Activated T-cell treated with anti-CD3 and anti-CD28 coated beads, Interleukin-2, amount 50 U/mL, for 1 hour (primary cell): Measurements from ENCODE around the gene ALK.

Experiments used
- DNase-seq: peaks from one replicate; pipeline ENCODE4 v3.0.0-alpha.2; 2020

ALK gene

GRCh38 chr2:29603341-29603740 is 318.0 kb downstream of the ALK start:
- no peak for DNase-seq

GRCh38 chr2:29601872-29602271 is 319.5 kb downstream of the ALK start:
- DNase-seq: no peak

- no peak for DNase-seq
Measured at GRCh38 chr2:29601321-29601720, 320.1 kb downstream of the ALK start.

- no peak for DNase-seq
Measured at GRCh38 chr2:29599946-29600345, 321.4 kb downstream of the ALK start.

GRCh38 chr2:29598978-29599377 is 322.4 kb downstream of the ALK start:
- DNase-seq: no peak

GRCh38 chr2:29597035-29597434 is 324.4 kb downstream of the ALK start:
- no peak for DNase-seq

- DNase-seq: no peak
Measured at GRCh38 chr2:29596584-29596983, 324.8 kb downstream of the ALK start.

- no peak for DNase-seq
Measured at GRCh38 chr2:29591600-29591999, 329.8 kb downstream of the ALK start.

GRCh38 chr2:29590211-29590610 is 331.2 kb downstream of the ALK start:
- DNase-seq: no peak

- DNase-seq: no peak
Measured at GRCh38 chr2:29589440-29590103, 331.8 kb downstream of the ALK start.

GRCh38 chr2:29587402-29588190 is 333.8 kb downstream of the ALK start:
- no peak for DNase-seq

GRCh38 chr2:29586919-29587318 is 334.5 kb downstream of the ALK start:
- DNase-seq: no peak

GRCh38 chr2:29583548-29584156 is 337.7 kb downstream of the ALK start:
- DNase-seq: no peak

GRCh38 chr2:29583104-29583503 is 338.3 kb downstream of the ALK start:
- no peak for DNase-seq

- DNase-seq: no peak
Measured at GRCh38 chr2:29582062-29582461, 339.3 kb downstream of the ALK start.

GRCh38 chr2:29580223-29580622 is 341.2 kb downstream of the ALK start:
- no peak for DNase-seq

GRCh38 chr2:29579495-29580169 is 341.8 kb downstream of the ALK start:
- DNase-seq: no peak

- DNase-seq: no peak
Measured at GRCh38 chr2:29578084-29578598, 343.2 kb downstream of the ALK start.

- DNase-seq: no peak
Measured at GRCh38 chr2:29576231-29576630, 345.2 kb downstream of the ALK start.

- no peak for DNase-seq
Measured at GRCh38 chr2:29575370-29575890, 346.0 kb downstream of the ALK start.

GRCh38 chr2:29573612-29574011 is 347.8 kb downstream of the ALK start:
- no peak for DNase-seq

- no peak for DNase-seq
Measured at GRCh38 chr2:29573147-29573546, 348.2 kb downstream of the ALK start.

GRCh38 chr2:29570539-29570938 is 350.8 kb downstream of the ALK start:
- DNase-seq: no peak
